SH-SY5Y (cell line): ENCODE data around the gene SLC35F4.

ENCODE experiments used
- GATA2 ChIP-seq: IDR thresholded peaks from 2 replicates; pipeline ENCODE4 v1.6.1; 2011; ENCODE audit warnings: mild to moderate bottlenecking, low read depth, low read length
- GATA3 ChIP-seq: IDR thresholded peaks from 2 replicates; pipeline ENCODE4 v1.6.1; 2011; ENCODE audit warnings: low read depth, mild to moderate bottlenecking, low read length, moderate library complexity

DNA sequence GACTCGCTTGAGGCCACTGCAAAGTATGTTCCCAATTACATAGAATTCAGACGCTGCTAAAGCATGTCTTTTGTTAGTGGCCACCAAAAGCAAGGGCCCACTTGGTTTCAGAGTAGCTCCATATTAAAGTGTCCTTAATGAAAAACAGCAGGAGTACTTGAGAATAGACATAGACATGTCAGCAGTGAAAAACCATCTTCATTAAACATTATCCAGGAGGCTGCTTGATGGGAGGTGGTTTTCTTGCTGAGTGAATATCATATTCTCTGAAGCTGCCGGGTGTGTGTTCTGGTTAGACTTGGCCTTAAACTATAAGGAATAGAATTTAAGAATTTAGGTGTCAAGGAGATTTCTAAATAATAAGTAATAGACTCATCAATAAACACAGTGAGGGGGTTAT lies 292.7 kb downstream of the SLC35F4 start:
- TF ChIP-seq GATA2: no peak
- no peak for TF ChIP-seq GATA3
